ENCODE data around the gene PTPRF.
"Not testable (repeated sequence)": the region's sequence is repeated elsewhere in the genome, so short reads cannot be mapped to it uniquely, and the experiment has no call there.

PTPRF gene

GRCh38 chr1:43530483-43531106 lies at the start of gene PTPRF:
Gene PTPRF, plus strand, starts transcription at chr1:43530883. Its CDS starts 14,193 bp downstream, at chr1:43545076.
- peak within 1 kb of the TSS; percentile 90 for H3K4me3 Mint-ChIP-seq
- no peaks in the 10 kb centered on the region for H3K36me3 Mint-ChIP-seq
- H3K27me3 Mint-ChIP-seq, result peaks cover 35% of the 10 kb centered on the region
- H3K9me3 Mint-ChIP-seq, result no peaks in the 10 kb centered on the region
- peak within 1 kb of the TSS; percentile 5 for H3K27ac Mint-ChIP-seq
- peaks cover 24% of the 10 kb centered on the region for H3K4me1 Mint-ChIP-seq

- Mint-ChIP-seq H3K9me3 (no peaks in the 10 kb centered on the region), H3K4me3 (no peak overlapping the region), H3K27me3 (no peaks in the 10 kb centered on the region), H3K27ac (no peak overlapping the region), H3K36me3 (no peaks in the 10 kb centered on the region), H3K4me1 (peaks cover 4% of the 10 kb centered on the region)
Measured at GRCh38 chr1:43481491-43481890, 49.2 kb upstream of the PTPRF start.

DNA sequence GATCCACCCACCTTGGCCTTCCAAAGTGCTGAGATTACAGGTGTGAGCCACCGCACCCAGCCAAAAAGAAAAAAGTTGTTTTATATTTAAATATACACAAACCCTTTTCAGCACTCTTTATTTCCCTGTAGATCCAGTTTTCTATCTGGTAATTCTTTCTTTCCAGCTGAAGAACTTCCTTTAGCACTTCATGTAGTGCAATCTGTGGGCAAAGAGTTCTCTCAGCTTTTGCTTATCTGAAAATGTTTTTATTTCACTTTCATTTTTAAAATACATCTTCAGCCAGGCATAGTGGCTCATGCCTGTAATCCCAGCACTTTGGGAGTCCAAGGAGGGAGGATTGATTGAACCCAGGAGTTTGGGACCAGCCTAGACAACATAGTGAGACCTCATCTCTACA lies 48.5 kb upstream of the PTPRF start:
- Mint-ChIP-seq H3K27me3 (no peaks in the 10 kb centered on the region), H3K4me3 (no peak overlapping the region), H3K4me1 (peaks cover 4% of the 10 kb centered on the region), H3K27ac (no peak overlapping the region), H3K9me3 (no peaks in the 10 kb centered on the region), H3K36me3 (peaks cover 1% of the 10 kb centered on the region)

- peaks cover 4% of the 10 kb centered on the region for H3K36me3 Mint-ChIP-seq
- peaks cover 4% of the 10 kb centered on the region for H3K4me1 Mint-ChIP-seq
- H3K27me3 Mint-ChIP-seq, result no peaks in the 10 kb centered on the region
- peaks cover 5% of the 10 kb centered on the region for H3K9me3 Mint-ChIP-seq
- no peak overlapping the region for H3K4me3 Mint-ChIP-seq
- no peak overlapping the region for H3K27ac Mint-ChIP-seq
Measured at GRCh38 chr1:43484367-43484766, 46.3 kb upstream of the PTPRF start.

- Mint-ChIP-seq H3K4me1 (no peaks in the 10 kb centered on the region), H3K36me3 (peaks cover 8% of the 10 kb centered on the region), H3K9me3 (peaks cover 16% of the 10 kb centered on the region), H3K27ac (no peak overlapping the region), H3K4me3 (no peak overlapping the region), H3K27me3 (no peaks in the 10 kb centered on the region)
Measured at GRCh38 chr1:43488165-43488564, 42.5 kb upstream of the PTPRF start.

- Mint-ChIP-seq H3K27me3 (peaks cover 5% of the 10 kb centered on the region), H3K36me3 (peaks cover 8% of the 10 kb centered on the region), H3K4me3 (no peak overlapping the region), H3K9me3 (peaks cover 16% of the 10 kb centered on the region), H3K4me1 (no peaks in the 10 kb centered on the region), H3K27ac (no peak overlapping the region)
Measured at GRCh38 chr1:43491061-43491460, 39.6 kb upstream of the PTPRF start.

GRCh38 chr1:43492826-43493225 lies 37.9 kb upstream of the PTPRF start:
- Mint-ChIP-seq H3K27ac (no peak overlapping the region), H3K36me3 (peaks cover 5% of the 10 kb centered on the region), H3K27me3 (peaks cover 5% of the 10 kb centered on the region), H3K9me3 (peaks cover 16% of the 10 kb centered on the region), H3K4me3 (no peak overlapping the region), H3K4me1 (no peaks in the 10 kb centered on the region)

GRCh38 chr1:43493661-43494450 lies 36.8 kb upstream of the PTPRF start:
- H3K36me3 Mint-ChIP-seq, result peaks cover 4% of the 10 kb centered on the region
- H3K27ac Mint-ChIP-seq, result no peak overlapping the region
- H3K27me3 Mint-ChIP-seq, result peaks cover 5% of the 10 kb centered on the region
- no peaks in the 10 kb centered on the region for H3K4me1 Mint-ChIP-seq
- H3K9me3 Mint-ChIP-seq, result peaks cover 16% of the 10 kb centered on the region
- no peak overlapping the region for H3K4me3 Mint-ChIP-seq

- Mint-ChIP-seq H3K4me3 (no peak overlapping the region), H3K4me1 (no peaks in the 10 kb centered on the region), H3K9me3 (peaks cover 4% of the 10 kb centered on the region), H3K27ac (no peak overlapping the region), H3K27me3 (peaks cover 5% of the 10 kb centered on the region), H3K36me3 (peaks cover 1% of the 10 kb centered on the region)
Measured at GRCh38 chr1:43495204-43495603, 35.5 kb upstream of the PTPRF start.

- Mint-ChIP-seq H3K4me3 (no peak overlapping the region), H3K27me3 (peaks cover 2% of the 10 kb centered on the region), H3K36me3 (no peaks in the 10 kb centered on the region), H3K27ac (no peak overlapping the region), H3K4me1 (no peaks in the 10 kb centered on the region), H3K9me3 (no peaks in the 10 kb centered on the region)
Measured at GRCh38 chr1:43499898-43500297, 30.8 kb upstream of the PTPRF start.

- not testable (repeated sequence) for H3K36me3 Mint-ChIP-seq, H3K27ac Mint-ChIP-seq, H3K4me3 Mint-ChIP-seq, H3K9me3 Mint-ChIP-seq, H3K4me1 Mint-ChIP-seq, H3K27me3 Mint-ChIP-seq
Measured at GRCh38 chr1:43501806-43502205, 28.9 kb upstream of the PTPRF start.

GRCh38 chr1:43503534-43503933 lies 27.1 kb upstream of the PTPRF start:
- Mint-ChIP-seq H3K36me3 (no peaks in the 10 kb centered on the region), H3K4me3 (no peak overlapping the region), H3K27ac (no peak overlapping the region), H3K9me3 (no peaks in the 10 kb centered on the region), H3K4me1 (no peaks in the 10 kb centered on the region), H3K27me3 (peaks cover 2% of the 10 kb centered on the region)

GRCh38 chr1:43505077-43505780 lies 25.5 kb upstream of the PTPRF start:
- Mint-ChIP-seq H3K9me3 (no peaks in the 10 kb centered on the region), H3K27ac (no peak overlapping the region), H3K4me1 (no peaks in the 10 kb centered on the region), H3K4me3 (no peak overlapping the region), H3K27me3 (peaks cover 2% of the 10 kb centered on the region), H3K36me3 (no peaks in the 10 kb centered on the region)

DNA sequence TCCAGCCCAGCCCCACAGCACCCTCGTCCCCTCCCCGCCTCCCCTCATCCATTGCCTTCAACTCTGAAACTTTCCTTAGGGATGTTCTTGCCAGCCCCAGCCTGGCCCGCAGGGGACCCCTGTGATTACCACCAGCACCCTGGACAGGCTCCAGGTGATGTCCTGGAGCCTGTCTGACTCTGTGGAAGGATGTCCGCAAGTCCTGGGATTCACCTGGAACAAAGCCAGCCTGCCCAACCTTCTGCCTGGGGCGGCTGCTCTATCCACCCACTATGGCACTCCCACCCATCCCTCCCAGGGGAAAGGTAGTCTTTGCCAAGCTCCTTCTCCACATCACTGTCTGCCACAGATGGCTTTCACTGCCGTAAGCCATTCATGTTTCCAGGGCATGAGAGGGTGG lies 24.4 kb upstream of the PTPRF start:
- Mint-ChIP-seq H3K36me3 (peaks cover under 1% of the 10 kb centered on the region), H3K4me3 (no peak overlapping the region), H3K27me3 (peaks cover 2% of the 10 kb centered on the region), H3K4me1 (no peaks in the 10 kb centered on the region), H3K27ac (no peak overlapping the region), H3K9me3 (no peaks in the 10 kb centered on the region)

DNA sequence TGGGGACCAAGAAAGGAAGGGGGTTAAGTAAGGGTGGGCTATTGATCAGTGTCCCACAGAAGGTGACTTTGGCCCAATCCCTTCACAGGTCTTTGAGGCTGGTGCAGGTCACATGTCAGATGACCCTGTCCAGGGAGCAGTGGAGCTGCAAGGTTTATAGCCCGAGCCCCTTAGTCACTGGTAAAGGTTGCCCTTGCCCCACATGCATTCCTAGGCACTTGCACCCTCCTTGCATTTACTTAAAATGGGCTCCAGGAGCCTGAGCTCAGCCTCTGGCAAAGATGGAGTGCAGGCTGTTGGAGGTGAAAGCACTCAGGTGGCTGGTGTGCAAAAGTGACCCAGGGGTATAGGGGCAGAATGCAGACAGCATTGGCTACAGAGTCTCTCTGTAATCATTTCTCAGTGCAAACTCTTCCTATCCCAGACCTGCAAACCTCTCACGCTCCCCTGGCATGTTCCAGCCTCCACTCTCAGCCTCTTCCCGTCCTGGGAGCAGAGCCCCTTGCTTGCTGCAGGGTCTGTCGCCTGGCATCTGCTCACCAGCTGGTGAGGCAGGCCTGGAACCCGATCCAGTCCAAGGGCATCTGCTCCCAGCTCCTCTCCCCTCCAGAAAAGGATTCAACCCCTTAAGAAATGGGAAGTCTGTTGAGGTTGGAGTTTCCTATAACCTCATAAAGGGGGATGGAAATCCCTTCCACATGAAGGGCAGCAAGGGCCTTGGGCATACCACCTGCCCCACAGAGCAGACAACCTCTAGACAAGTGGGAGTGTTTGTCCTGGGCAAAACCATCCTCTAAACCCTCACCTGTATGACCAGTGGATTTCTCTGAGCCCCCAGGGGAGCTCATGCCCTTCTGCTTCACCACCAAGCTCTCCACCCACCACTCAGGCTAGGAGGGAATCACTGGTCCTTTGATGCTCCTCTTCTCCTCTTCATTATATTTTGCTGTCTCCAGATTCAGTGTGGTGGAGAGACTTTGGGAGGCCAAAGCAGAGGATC lies 23.1 kb upstream of the PTPRF start:
- Mint-ChIP-seq H3K36me3 (peaks cover 2% of the 10 kb centered on the region), H3K27me3 (peaks cover 2% of the 10 kb centered on the region), H3K27ac (no peak overlapping the region), H3K4me1 (no peaks in the 10 kb centered on the region), H3K4me3 (no peak overlapping the region), H3K9me3 (no peaks in the 10 kb centered on the region)

All from activated naive CD4-positive, alpha-beta T cell treated with anti-CD3 and anti-CD28 coated beads, Interleukin-2, amount 50 U/mL, for 24 hours (primary cell).